Measurements from ENCODE around the gene NFIB.

The NFIB gene

DNA sequence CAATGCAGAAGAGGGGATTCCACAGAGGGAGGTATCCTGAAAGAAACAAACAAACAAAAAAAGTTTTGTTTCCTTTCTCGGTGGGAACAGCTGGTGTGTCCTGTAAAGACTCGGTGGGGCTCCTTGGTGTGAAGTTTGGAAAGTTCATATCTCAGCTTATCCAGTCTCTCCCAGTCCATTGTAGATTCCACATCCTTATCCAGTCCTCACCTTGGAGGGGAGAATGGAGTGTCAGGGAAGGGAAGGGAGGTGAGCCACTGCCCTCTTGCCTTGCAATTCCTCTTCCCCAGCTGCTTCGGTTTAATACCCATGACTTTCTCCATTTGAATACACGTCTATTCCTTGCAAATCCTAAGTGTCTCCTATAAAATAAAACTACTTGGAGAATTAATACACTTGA lies 234.5 kb downstream of the NFIB start:
- no peak for TF ChIP-seq CTCF (IDR thresholded peaks at IDR 0.05; ENCODE audit: low read depth, low read length)
- no peak overlapping the region for H3K4me3 ChIP-seq (ENCODE audit: low read depth, low read length)

DNA sequence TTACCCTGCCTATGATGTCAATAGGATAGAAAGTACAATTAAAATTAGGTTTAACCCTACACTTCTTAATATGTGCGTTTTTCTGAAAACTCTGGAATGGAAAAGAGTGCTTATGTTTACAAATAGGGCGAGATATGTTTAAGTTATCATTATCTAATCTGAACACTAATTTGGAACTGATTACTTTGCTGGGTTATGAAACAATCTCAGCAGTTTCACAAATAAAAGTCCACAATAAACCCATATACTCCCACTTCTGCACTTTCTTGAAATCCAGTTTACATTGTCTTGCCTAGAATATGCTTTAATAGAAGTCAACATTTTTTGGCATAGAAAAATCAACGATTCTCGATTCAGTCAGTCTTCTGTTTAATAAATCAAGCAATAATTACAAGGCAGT lies 236.3 kb downstream of the NFIB start:
- no peak overlapping the region for H3K4me3 ChIP-seq (ENCODE audit: low read depth, low read length)
- no peak for TF ChIP-seq CTCF (IDR thresholded peaks at IDR 0.05; ENCODE audit: low read depth, low read length)

- TF ChIP-seq CTCF (IDR thresholded peaks at IDR 0.05; ENCODE audit: low read depth, low read length), result no peak
These were observed 238.7 kb downstream of the NFIB start for GRCh38 chr9:14075218-14075617.

DNA sequence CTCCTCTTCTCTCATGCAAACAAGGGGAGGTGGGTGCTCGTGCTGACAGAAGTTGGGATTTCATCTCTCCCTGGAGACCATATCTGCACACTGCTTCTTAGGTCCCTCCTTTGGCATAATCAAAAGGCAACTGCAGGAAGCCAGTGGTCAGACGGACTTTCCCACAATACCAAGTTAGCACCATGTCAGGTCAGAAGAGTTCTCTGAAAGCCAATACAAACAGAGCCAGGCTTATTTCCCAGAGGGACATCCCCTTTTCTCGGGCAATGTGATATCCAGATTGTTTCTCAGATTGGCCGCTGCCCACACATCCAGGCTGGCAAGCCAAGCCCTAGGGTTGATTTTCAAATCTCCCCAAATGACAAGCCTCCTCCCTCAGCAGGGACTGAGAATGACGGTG lies 241.1 kb downstream of the NFIB start:
- TF ChIP-seq CTCF (IDR thresholded peaks at IDR 0.05; ENCODE audit: low read depth, low read length), result no peak
- H3K4me3 ChIP-seq (ENCODE audit: low read depth, low read length), result no peak overlapping the region

More at GRCh38 chr9:14075218-14075617, 238.7 kb downstream of the NFIB start:
- H3K4me3 ChIP-seq (ENCODE audit: low read depth, low read length), result no peak overlapping the region

DNA sequence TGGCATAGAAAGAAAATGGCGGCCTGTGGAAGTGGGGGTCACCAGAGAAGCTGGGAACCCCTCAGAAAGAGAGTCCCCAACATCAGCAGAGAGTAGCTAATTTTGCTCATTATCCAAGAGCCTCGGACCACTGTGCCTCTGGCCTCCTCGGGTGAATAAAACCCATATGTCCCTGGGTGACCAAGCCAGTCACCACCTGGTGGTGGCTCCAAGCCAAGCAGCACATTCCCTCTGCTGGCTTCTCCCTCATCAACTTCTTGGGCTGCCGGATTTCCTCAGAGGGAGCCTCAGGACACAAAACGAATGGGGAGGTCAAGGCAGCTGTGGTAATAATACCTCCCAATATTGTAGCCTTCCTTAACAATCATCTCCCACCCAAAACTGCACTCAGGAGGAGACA lies 242.5 kb downstream of the NFIB start:
- TF ChIP-seq CTCF (IDR thresholded peaks at IDR 0.05; ENCODE audit: low read depth, low read length), result no peak

GRCh38 chr9:14068690-14069089 lies 245.3 kb downstream of the NFIB start:
- no peak for TF ChIP-seq CTCF (IDR thresholded peaks at IDR 0.05; ENCODE audit: low read depth, low read length)

More for the DNA sequence above, 242.5 kb downstream of the NFIB start:
- no peak overlapping the region for H3K4me3 ChIP-seq (ENCODE audit: low read depth, low read length)

DNA sequence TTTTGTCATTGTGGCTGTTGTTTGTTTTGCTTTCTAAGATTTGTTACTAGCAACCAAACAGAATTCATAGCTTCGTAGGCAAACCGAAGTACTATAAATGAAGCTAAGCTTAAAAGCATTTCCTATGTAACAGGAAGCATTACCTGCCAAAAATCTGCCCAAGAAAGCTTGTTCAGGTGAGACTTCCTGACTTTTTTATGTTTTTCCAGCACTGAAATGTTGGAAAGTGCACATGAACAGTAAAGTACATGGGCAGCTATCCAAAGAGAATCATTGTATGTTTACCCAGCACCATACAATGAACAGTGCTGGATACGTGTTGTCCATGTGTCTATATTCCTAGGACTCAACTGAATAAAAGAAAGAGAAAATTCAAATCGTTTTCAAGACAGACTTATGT lies 247.1 kb downstream of the NFIB start:
- no peak for TF ChIP-seq CTCF (IDR thresholded peaks at IDR 0.05; ENCODE audit: low read depth, low read length)
- H3K4me3 ChIP-seq (ENCODE audit: low read depth, low read length), result no peak overlapping the region

More at GRCh38 chr9:14068690-14069089, 245.3 kb downstream of the NFIB start:
- no peak overlapping the region for H3K4me3 ChIP-seq (ENCODE audit: low read depth, low read length)

All from WI38 (cell line).